Gastrocnemius medialis (tissue), 4 donors: ENCODE data around the gene ORC3.

Source experiments
- POLR2A ChIP-seq, 2 donors: fragments of 450-650 bp; IDR thresholded peaks; one replicate each; pipeline ENCODE4 v1.6.1; 2017; ENCODE audit warnings: antibody characterized with exemption in 2 of 2, mild to moderate bottlenecking in 2 of 2, moderate library complexity in 2 of 2
- TF ChIP-seq, protein P1 (sequence below), 5 experiments: fragments of 450-650 bp in 3 of 5; fragments of 200-600 bp in 2 of 5; sonication (generic) in 2 of 5; IDR thresholded peaks in 4 of 5; conservative IDR thresholded peaks in 1 of 5; 1 replicate in 4 of 5; 2 replicates in 1 of 5; pipeline ENCODE4 v1.5.1; 2016 to 2019; ENCODE audit warnings: antibody characterized with exemption in 5 of 5, mild to moderate bottlenecking in 3 of 5, moderate library complexity in 3 of 5

DNA sequence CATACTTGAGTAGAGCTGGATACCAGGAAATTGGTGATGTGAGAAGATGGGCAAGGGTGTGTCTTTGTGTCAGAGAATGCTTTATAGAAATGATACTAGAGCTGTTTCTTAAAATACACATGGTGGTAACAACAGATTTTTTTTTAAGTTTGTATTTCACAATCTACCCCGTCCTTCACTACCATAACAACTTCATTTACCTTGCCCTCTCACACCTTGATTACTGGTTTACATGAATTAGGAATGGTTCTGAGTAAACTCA lies 45.5 kb upstream of the ORC3 start:
- TF ChIP-seq, protein P1, sequence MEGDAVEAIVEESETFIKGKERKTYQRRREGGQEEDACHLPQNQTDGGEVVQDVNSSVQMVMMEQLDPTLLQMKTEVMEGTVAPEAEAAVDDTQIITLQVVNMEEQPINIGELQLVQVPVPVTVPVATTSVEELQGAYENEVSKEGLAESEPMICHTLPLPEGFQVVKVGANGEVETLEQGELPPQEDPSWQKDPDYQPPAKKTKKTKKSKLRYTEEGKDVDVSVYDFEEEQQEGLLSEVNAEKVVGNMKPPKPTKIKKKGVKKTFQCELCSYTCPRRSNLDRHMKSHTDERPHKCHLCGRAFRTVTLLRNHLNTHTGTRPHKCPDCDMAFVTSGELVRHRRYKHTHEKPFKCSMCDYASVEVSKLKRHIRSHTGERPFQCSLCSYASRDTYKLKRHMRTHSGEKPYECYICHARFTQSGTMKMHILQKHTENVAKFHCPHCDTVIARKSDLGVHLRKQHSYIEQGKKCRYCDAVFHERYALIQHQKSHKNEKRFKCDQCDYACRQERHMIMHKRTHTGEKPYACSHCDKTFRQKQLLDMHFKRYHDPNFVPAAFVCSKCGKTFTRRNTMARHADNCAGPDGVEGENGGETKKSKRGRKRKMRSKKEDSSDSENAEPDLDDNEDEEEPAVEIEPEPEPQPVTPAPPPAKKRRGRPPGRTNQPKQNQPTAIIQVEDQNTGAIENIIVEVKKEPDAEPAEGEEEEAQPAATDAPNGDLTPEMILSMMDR (IDR thresholded peaks at IDR 0.05 in 4 of 5, conservative IDR thresholded peaks at IDR 0.05 in 1 of 5): no peak
- TF ChIP-seq POLR2A (IDR thresholded peaks at IDR 0.05): no peak
